Fibroblast of the aortic adventitia (primary cell): ENCODE data around the gene KIAA1217. TPM values are rescaled to one million over a fixed set of nuclear protein-coding genes. Genes with fewer than 3 reads are reported as not detected.

Source experiments
- DNase-seq: peaks from one replicate; pipeline ENCODE4 v3.0.0-alpha.2; 2010; ENCODE audit warnings: low read depth
- H3K4me3 ChIP-seq: 2 replicates; pipeline ENCODE4 v1.5.1; 2011; ENCODE audit warnings: low read depth, mild to moderate bottlenecking, control low read depth, low read length, moderate library complexity
- total RNA-seq: library from RNA; depleted of rRNA; stranded (reverse); fragments of >200 nt; gene quantifications from 2 replicates; pipeline ENCODE4 v1.2.3, GENCODE V29; 2012; ENCODE audit warnings: low replicate concordance
- TF ChIP-seq, protein P1 (sequence below): IDR thresholded peaks from 2 replicates; pipeline ENCODE4 v1.5.1; 2011; ENCODE audit warnings: mild to moderate bottlenecking, low read length, control low read depth, inconsistent platforms; ENCODE audit not compliant: insufficient read depth

The KIAA1217 gene
- total RNA-seq, 1 donor = 12.5 TPM

DNA sequence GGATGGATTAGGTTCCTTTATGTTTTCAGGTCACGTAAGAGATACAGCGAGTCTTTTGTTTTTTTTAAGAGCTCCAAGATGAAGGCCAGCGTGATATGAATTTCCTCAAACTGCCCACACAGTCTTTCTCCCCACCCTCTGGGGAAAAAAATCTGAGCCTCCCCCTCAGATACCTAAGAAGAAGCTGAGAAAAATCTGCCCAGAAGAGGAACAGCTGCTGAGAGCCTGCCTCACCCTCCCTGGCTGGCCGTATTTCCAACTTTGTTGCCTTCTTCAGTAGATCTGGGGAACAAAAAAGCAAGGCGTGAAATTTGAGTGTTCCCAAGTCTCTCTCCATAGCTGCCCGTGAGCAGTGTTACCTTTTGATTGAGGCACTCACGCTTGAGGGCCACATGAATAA lies 208.1 kb downstream of the KIAA1217 start:
- TF ChIP-seq, protein P1, sequence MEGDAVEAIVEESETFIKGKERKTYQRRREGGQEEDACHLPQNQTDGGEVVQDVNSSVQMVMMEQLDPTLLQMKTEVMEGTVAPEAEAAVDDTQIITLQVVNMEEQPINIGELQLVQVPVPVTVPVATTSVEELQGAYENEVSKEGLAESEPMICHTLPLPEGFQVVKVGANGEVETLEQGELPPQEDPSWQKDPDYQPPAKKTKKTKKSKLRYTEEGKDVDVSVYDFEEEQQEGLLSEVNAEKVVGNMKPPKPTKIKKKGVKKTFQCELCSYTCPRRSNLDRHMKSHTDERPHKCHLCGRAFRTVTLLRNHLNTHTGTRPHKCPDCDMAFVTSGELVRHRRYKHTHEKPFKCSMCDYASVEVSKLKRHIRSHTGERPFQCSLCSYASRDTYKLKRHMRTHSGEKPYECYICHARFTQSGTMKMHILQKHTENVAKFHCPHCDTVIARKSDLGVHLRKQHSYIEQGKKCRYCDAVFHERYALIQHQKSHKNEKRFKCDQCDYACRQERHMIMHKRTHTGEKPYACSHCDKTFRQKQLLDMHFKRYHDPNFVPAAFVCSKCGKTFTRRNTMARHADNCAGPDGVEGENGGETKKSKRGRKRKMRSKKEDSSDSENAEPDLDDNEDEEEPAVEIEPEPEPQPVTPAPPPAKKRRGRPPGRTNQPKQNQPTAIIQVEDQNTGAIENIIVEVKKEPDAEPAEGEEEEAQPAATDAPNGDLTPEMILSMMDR = no peak
- no peak for DNase-seq
- H3K4me3 ChIP-seq = no peak overlapping the region

- DNase-seq = no peak
- no peak overlapping the region for H3K4me3 ChIP-seq
- TF ChIP-seq, protein P1 = peak; percentile 25
Observed at GRCh38 chr10:24418532-24418931, 209.6 kb downstream of the KIAA1217 start.

GRCh38 chr10:24419066-24419465 lies 210.1 kb downstream of the KIAA1217 start:
- H3K4me3 ChIP-seq = no peak overlapping the region
- TF ChIP-seq, protein P1 = no peak
- no peak for DNase-seq

- TF ChIP-seq, protein P1 = no peak
- no peak overlapping the region for H3K4me3 ChIP-seq
- DNase-seq = no peak
Observed at GRCh38 chr10:24425151-24425550, 216.2 kb downstream of the KIAA1217 start.

DNA sequence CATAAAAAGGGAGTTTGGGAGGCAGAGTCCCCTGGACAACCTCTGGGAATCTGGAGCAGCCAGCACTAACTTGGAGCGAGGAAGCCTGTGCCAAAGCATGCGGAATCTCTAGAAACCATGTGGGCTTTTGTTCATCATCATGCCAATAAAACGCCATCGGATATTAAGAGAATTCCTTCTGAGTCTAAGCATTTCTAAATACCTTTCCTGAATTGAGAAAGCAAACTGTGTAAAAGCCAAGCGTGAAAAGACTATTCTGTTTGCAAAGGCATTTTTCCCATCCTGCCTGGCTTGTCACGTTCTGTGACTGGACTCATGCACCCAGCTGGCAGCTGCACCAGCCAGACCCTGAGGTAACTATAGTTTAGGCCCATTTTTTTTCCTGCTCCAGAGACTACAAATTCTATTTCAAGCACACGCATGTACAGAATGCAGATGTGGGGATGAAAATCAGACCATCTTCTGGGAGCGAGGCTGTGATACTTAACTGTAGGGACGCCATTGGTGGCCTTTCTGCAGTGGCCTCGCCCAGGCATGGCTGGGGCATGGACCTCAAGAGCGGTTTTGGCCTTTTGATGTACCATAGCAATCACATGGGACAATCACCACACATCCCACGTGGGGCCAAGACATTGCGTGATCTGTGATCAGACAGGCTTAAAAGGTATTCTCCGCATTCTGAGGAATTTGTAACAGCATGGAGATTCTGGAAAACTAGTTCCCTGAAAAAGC lies 218.9 kb downstream of the KIAA1217 start:
- H3K4me3 ChIP-seq = no peak overlapping the region
- DNase-seq = peak; percentile 86
- TF ChIP-seq, protein P1 = no peak

GRCh38 chr10:24428410-24428782 lies 219.5 kb downstream of the KIAA1217 start:
- TF ChIP-seq, protein P1 = no peak
- peak; percentile 70 for DNase-seq
- no peak overlapping the region for H3K4me3 ChIP-seq

DNA sequence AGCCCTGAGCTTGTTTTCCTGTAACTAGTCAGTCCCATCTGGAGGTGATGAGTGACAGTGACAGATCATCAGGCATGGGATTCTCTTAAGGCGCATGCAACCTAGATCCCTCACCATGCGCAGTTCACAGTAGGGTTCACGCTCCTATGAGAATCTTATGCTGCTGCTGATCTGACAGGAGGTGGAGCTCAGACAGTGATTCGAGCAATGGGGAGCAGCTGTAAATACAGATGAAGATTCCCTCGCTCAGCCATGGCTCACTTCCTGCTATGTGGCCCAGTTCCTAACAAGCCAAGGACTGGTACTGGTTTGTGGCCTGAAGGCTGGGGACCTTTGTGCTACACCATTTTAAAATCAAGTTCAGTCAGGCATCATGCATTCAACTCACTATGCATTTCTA lies 221.7 kb downstream of the KIAA1217 start:
- TF ChIP-seq, protein P1 = no peak
- H3K4me3 ChIP-seq = no peak overlapping the region
- DNase-seq = no peak
